OCI-M2 (cell line): ENCODE measurements around the gene IGF1R.
"Not testable (repeated sequence)": the region's sequence is repeated elsewhere in the genome, so short reads cannot be mapped to it uniquely, and the experiment has no call there.

Source experiments
- DNase-seq: peaks from one replicate; lab custom pipeline; 2025; ENCODE audit not compliant: unreplicated experiment; lab: John Stamatoyannopoulos, UW

The IGF1R gene

DNA sequence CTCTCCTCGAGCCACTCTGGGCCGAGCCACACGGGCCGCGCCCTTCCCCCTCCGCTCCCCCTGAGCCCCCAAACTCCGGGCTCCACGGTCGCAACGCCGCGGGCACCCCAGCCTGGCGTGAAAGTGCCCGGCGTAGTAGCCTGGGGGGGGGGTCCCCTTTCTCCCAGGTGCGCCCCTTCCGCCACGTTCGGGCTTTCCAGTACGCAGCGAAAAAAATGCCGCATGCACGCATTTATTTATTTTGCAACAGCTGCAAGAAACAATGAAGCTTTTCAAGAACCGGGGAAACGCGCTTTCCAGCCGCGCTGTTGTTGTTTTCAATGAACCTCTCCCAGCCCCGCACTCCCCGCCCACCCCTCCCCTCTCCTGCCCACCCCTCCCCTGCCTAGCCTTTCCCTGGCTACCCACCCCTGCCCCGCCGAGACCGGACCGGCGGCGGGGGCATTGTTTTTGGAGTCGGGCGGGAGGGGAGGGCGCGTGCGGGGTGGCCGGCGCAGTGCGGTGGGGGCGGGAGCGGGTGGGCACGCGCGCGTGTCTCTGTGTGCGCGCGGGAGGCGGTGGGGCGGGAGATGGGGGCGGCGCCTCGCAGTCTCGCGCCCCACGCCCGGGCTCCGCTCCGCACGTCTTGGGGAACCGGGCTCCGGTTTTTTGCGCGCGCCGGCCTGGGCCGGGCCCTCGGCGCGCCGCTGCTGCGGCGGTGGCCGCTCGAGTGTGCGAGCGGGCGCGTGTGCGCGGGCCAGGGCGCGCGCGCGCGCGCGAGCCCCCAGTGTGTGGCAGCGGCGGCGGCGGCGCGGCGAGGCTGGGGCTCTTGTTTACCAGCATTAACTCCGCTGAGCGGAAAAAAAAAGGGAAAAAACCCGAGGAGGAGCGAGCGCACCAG, at the start of gene IGF1R:
Gene IGF1R (plus strand): TSS at position 766 of the 880 bp plus-strand sequence. CDS start 1,043 bp downstream, outside the sequence.
- DNase-seq = no peak

GRCh38 chr15:98599909-98600691, 48.2 kb upstream of the IGF1R start:
- no peak for DNase-seq

DNA sequence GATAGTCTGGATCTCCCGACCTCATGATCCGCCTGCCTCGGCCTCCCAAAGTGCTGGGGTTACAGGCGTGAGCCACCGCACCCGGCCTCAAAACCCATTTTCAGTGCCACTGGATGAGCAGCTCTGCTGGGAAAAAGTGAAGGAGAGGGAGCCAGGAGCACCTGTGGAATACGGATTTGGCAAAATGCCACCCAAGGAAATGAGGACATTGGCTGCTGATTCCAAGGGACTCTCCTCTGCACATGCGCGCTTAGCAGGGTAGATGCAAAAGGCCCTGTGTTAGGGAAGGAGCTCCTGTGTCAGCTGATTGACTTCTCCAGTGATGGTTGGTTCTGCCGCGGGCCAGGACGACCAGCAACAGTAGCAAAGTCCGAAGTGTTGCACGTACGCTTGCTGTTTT, 43.4 kb upstream of the IGF1R start:
- no peak for DNase-seq

GRCh38 chr15:98609144-98609852, 39.0 kb upstream of the IGF1R start:
- DNase-seq = no peak

DNA sequence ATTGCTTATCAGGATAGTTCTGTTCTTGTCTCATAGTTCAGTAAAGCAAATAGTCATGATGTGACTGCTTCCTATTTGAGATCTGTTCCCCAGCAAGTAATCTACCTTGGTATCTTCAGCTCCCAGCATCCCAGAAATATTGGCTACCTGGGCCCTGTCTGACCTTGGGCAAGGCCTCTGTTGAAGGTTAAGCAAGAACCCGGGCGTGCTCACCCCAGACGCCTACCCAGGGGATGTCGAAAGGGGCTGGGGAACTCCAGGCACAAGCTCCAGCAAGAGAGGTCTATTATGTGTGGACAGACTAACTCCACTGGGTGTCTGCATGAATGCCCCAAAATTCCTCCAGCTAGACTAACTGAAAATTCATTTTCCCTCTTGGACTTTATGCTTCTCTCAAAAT, 37.3 kb upstream of the IGF1R start:
- no peak for DNase-seq

DNA sequence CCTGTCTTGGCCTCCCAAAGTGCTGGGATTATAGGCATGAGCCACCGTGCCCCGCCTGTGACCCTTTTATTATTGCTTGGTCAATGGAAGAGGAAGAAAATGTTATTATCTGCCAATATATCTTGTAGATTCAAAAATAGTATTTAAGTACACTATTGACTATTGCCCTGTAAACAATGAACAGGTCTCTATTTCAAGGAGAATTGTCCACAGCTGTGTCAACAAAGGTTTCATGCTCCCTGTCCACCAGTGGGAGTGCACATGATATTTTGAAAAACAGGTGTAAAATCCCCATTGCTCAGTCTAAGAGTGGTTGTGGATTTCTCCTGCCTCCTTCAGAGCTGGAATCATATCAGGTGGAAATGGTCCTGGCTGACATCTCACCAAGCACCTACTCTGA, 36.5 kb upstream of the IGF1R start:
- DNase-seq = no peak

GRCh38 chr15:98612490-98613110, 35.7 kb upstream of the IGF1R start:
- DNase-seq = no peak

- no peak for DNase-seq
These were observed 33.7 kb upstream of the IGF1R start for GRCh38 chr15:98614681-98615080.

GRCh38 chr15:98616397-98616796, 31.9 kb upstream of the IGF1R start:
- DNase-seq = no peak

- no peak for DNase-seq
These were observed 30.9 kb upstream of the IGF1R start for GRCh38 chr15:98617328-98617980.

DNA sequence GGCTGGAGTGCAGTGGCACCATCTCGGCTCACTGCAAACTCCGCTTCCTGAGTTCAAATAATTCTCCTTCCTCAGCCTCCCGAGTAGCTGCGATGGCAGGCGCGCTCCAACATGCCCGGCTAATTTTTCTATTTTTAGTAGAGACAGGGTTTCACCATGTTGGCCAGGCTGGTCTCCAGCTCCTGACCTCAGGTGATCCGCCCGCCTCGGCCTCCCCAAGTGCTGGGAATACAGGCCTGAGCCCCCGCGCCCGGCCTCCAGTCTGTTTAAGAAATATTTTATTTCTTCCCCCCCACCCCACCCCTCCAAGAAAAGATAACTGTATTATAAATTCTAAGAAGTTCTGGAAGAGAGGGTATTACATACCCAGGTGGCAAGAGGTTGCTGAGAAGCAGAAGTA, 29.8 kb upstream of the IGF1R start:
- DNase-seq = not testable (repeated sequence)

GRCh38 chr15:98620020-98620419, 28.3 kb upstream of the IGF1R start:
- DNase-seq = no peak

DNA sequence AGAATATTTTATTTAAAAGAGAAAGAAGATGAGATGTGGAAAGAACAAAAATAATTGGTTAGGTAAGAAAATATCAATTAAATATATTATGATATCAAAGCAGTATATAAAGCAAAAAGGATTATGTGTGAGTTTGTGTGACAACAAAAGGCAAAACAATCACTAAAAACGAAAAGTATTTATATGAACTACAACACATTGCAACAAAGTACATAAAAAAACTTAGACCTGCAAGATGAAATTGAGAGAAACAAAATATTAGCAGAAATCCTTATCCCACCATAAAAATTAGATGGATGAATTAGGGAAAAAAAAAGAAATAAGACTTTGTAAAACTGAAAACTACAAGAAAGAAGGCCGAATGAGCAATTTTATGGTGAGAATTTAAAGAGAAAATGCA, 27.3 kb upstream of the IGF1R start:
- DNase-seq = no peak

- no peak for DNase-seq
These were observed 22.7 kb upstream of the IGF1R start for GRCh38 chr15:98625614-98626013.

DNA sequence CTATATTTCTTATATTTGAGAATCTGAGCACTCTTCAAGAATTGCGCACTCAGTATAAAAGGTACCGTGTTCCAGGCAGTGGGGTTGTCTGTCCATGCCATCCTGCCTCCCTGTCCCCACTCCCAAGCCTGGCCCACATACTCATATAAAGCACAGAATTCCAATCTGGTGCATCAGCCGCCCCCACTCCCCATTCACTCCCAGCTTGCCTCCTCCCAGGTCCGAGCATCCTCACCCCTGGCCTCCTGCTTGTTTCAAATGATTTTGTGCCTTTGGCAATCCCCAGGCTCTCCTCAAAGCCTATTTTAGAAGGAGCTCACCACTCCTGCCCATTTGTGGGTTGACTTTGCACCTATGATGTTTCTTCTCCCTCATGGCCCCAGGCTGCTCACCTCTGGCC, 22.2 kb upstream of the IGF1R start:
- DNase-seq = no peak

GRCh38 chr15:98628216-98628615, 20.1 kb upstream of the IGF1R start:
- no peak for DNase-seq

DNA sequence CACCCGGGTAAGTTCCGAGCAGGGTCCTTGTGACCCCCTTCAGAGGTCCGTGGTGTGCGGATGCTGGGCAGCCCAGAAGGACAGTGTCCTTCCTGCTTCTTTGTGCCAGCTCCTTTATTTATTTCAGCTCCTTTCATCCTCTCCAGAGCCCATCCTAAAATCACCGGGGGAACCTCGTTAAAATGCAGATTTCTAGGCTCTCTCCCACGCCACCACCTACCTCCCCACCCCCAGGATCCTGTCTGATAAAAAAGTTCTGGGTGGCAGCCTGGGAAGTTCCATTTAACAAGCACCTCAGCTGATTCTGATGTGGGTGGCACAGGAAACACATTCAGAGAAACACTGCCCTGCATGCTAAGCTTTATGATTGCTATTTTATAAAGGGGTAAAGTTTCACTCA, 12.5 kb upstream of the IGF1R start:
- no peak for DNase-seq

- no peak for DNase-seq
These were observed 5.2 kb upstream of the IGF1R start for GRCh38 chr15:98643115-98643514.

GRCh38 chr15:98646546-98647025, 1.8 kb upstream of the IGF1R start:
- no peak for DNase-seq

- DNase-seq = peak; percentile 46
These were observed 1.1 kb upstream of the IGF1R start for GRCh38 chr15:98647026-98647773.
